ENCODE data around the gene LNX1. TPM values are rescaled to one million over a fixed set of nuclear protein-coding genes. Genes with fewer than 3 reads are reported as not detected.
A peak's percentile ranks its signal among the peaks of the same experiment; 100 is the strongest.

LNX1 gene
- total RNA-seq (2014; rRNA removed; shearing (Covaris generic)) (not detected in 2 replicates), total RNA-seq (2022) (not detected in 2 replicates), Bru-seq, nascent RNA (percentile 5 among the genes with signal in this experiment), BruChase-seq, experiment 1, labeled RNA remaining after a 6-hour chase (percentile 3 among the genes with signal in this experiment), BruChase-seq, experiment 2, labeled RNA remaining after a 2-hour chase (percentile 3 among the genes with signal in this experiment)
- long read RNA-seq, partial matches to known transcripts: 0 of 11 reads
- long read RNA-seq, other reads (novel, unspliced or antisense): 11 of 11 reads

DNA sequence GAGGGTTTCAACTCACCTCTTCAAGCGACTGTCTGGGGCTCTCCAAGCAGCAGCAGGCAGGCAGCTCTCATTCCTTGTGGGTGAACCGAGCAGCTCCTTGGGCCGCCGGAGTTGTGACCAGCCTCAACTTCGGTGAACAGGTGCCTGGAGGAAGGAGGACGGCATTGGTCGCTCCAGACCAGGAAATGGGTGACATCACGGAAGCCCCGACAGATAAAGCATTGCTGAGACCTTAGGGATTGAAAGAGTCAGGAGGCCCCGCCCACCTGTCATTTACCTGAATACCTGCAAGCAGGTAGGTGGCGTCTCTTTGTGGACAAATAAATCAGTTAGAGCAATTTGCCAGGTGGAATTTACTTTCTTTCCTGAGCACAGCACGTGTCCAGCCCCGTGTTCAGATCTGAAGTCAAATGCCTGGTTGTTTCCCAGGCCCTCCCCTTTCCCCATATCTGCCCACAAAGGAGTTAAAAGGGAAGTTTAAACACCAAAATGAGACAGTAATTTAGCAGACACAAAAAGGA is at the start of gene LNX1:
Gene LNX1, minus strand, starts transcription at position 115 of the 521 bp plus-strand sequence. CDS start 17,484 bp downstream, outside the sequence.
- CTCF ChIA-PET (ENCODE audit: unreplicated experiment): no interaction called here
- no peak within 1 kb of the TSS for H3K27ac ChIP-seq (ENCODE audit: low read depth, low read length, poor library complexity, severe bottlenecking)
- H3K9me3 ChIP-seq (ENCODE audit: low read length): no peaks in the 10 kb centered on the region
- intact Hi-C loops (cut with micrococcal nuclease; ENCODE audit: unreplicated experiment): no loop called here
- no peaks in the 10 kb centered on the region for H4K20me1 ChIP-seq (ENCODE audit: insufficient read depth, low read length)
- no peaks in the 10 kb centered on the region for H3K36me3 ChIP-seq (ENCODE audit: insufficient read depth, low read length)
- H2AFZ ChIP-seq (ENCODE audit: low read length): no peak within 1 kb of the TSS
- DNase-seq (ENCODE audit: low spot score): no peak
- no peaks in the 10 kb centered on the region for H3K4me1 ChIP-seq (ENCODE audit: insufficient read depth, low read length, poor library complexity, severe bottlenecking)
- POLR2A ChIA-PET: no interaction called here
- H3K4me2 ChIP-seq (ENCODE audit: low read length): no peak within 1 kb of the TSS
- no peak within 1 kb of the TSS for H3K4me3 ChIP-seq (ENCODE audit: low read depth, low read length, poor library complexity, severe bottlenecking)
- H3K79me2 ChIP-seq (ENCODE audit: insufficient read depth, low read depth, low read length): no peaks in the 10 kb centered on the region
- BruUV-seq (replicated peaks): no TSS peak
- no peak for TF ChIP-seq EZH2phosphoT487 (IDR thresholded peaks at IDR 0.05; ENCODE audit: borderline replicate concordance, low read depth, low read length)
- TF ChIP-seq, protein P1, sequence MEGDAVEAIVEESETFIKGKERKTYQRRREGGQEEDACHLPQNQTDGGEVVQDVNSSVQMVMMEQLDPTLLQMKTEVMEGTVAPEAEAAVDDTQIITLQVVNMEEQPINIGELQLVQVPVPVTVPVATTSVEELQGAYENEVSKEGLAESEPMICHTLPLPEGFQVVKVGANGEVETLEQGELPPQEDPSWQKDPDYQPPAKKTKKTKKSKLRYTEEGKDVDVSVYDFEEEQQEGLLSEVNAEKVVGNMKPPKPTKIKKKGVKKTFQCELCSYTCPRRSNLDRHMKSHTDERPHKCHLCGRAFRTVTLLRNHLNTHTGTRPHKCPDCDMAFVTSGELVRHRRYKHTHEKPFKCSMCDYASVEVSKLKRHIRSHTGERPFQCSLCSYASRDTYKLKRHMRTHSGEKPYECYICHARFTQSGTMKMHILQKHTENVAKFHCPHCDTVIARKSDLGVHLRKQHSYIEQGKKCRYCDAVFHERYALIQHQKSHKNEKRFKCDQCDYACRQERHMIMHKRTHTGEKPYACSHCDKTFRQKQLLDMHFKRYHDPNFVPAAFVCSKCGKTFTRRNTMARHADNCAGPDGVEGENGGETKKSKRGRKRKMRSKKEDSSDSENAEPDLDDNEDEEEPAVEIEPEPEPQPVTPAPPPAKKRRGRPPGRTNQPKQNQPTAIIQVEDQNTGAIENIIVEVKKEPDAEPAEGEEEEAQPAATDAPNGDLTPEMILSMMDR (conservative IDR thresholded peaks at IDR 0.05; ENCODE audit: low read length): no peak
- no peaks in the 10 kb centered on the region for H3K9me2 ChIP-seq (ENCODE audit: insufficient read depth, low read length)

DNA sequence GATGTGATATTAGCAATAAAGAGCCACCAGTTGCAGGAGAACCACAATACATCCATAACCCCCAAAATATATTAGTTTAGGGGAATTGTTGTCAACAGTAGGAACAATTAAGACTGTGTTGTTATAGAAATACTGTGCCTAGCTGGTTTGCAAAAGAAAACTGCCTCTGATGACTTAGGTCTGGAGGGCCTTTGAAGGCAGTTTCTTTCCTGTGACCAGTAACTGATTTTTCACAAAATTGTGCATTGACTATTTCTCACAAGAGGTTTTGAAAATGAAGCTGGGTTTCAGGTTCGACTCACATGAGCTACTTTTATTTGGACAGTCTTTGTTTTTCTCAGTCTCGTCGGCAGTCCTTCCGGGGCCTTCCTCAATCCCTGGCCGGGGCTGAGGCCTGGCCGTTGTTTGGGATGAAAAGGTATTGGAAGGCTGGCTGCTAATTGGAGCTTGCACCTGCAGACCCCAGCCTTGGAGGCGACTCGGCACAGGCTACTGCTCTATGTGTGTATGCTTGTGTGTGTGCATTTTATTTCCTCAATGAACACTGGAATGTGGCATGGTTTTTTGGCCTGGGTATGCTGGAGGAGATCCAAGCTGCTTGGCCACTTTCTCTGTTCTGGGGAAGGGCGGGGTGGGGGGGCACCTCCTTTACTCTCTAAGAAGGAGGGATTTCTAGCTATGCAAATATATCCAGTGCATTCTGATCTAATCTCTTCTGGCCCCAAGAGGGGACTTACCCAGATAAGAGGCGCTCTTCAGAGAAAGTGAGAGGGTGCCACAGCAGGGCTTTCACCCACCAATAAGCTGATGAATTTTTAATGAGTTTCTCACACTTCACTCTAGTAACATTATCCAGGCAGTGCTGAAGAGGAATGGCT is 49.5 kb upstream of the LNX1 start:
- H4K20me1 ChIP-seq (ENCODE audit: insufficient read depth, low read length): no peaks in the 10 kb centered on the region
- ChIA-PET POLR2A (interaction anchor here (0.7 kb wide), 1 partner anchor 41 kb away, joined by 3 read pairs; no protein-coding TSS in a partner anchor), CTCF (ENCODE audit: unreplicated experiment) (no interaction called here)
- H3K9me2 ChIP-seq (ENCODE audit: insufficient read depth, low read length): no peaks in the 10 kb centered on the region
- no TSS peak for BruUV-seq (replicated peaks)
- H3K4me3 ChIP-seq (ENCODE audit: low read depth, low read length, poor library complexity, severe bottlenecking): no peak overlapping the region
- no peak overlapping the region for H3K4me2 ChIP-seq (ENCODE audit: low read length)
- no peaks in the 10 kb centered on the region for H3K79me2 ChIP-seq (ENCODE audit: insufficient read depth, low read depth, low read length)
- no peaks in the 10 kb centered on the region for H3K4me1 ChIP-seq (ENCODE audit: insufficient read depth, low read length, poor library complexity, severe bottlenecking)
- H3K9me3 ChIP-seq (ENCODE audit: low read length): no peaks in the 10 kb centered on the region
- TF ChIP-seq EZH2phosphoT487 (IDR thresholded peaks at IDR 0.05; ENCODE audit: borderline replicate concordance, low read depth, low read length): no peak
- TF ChIP-seq, protein P1 (conservative IDR thresholded peaks at IDR 0.05; ENCODE audit: low read length): no peak
- no peaks in the 10 kb centered on the region for H3K36me3 ChIP-seq (ENCODE audit: insufficient read depth, low read length)
- intact Hi-C loops (cut with micrococcal nuclease; ENCODE audit: unreplicated experiment): no loop called here
- no peak overlapping the region for H3K27ac ChIP-seq (ENCODE audit: low read depth, low read length, poor library complexity, severe bottlenecking)
- H2AFZ ChIP-seq (ENCODE audit: low read length): 0 out of 2 replicates have a peak overlapping the region, but pooled peaks have one; percentile 19
- no peak for DNase-seq (ENCODE audit: low spot score)

Measured in OCI-LY7 (cell line).